MCF 10A (cell line): Measurements from ENCODE around the gene CABLES1. TPM values are rescaled to one million over a fixed set of nuclear protein-coding genes. Genes with fewer than 3 reads are reported as not detected.

ENCODE experiments used
- BruUV-seq: library from RNA; stranded (reverse); fragments of 400-500 nt; replicated peaks from 2 replicates; lab custom pipeline; 2021; lab: Mats Ljungman, UMichigan
- CTCF ChIA-PET: fragments of 300-600 bp; sonication (Branson Sonifier 250); formaldehyde crosslinking; extraction: SDS; loops from one replicate; lab custom pipeline; 2021; ENCODE audit warnings: antibody characterized with exemption, inconsistent platforms; lab: Yijun Ruan, JAX
- POLR2A ChIA-PET: fragments of 300-600, 350-650 bp; sonication (Branson Sonifier 250); formaldehyde crosslinking; extraction: SDS; loops from one replicate; lab custom pipeline; 2020; ENCODE audit warnings: antibody characterized with exemption, inconsistent platforms; lab: Yijun Ruan, JAX
- DNase-seq: peaks from one replicate; pipeline ENCODE4 v3.0.0-alpha.2; 2018; ENCODE audit not compliant: unreplicated experiment
- H3K27ac Mint-ChIP-seq: one replicate; pipeline ENCODE4 v1.8.0; 2022; ENCODE audit warnings: mild to moderate bottlenecking, low read depth, mixed read lengths; ENCODE audit not compliant: unreplicated experiment
- H3K27me3 Mint-ChIP-seq: one replicate; pipeline ENCODE4 v1.8.0; 2022; ENCODE audit warnings: mixed read lengths; ENCODE audit not compliant: insufficient read depth, unreplicated experiment
- H3K36me3 Mint-ChIP-seq: one replicate; pipeline ENCODE4 v1.8.0; 2022; ENCODE audit warnings: mild to moderate bottlenecking, moderate library complexity, mixed read lengths; ENCODE audit not compliant: insufficient read depth, unreplicated experiment
- H3K4me1 Mint-ChIP-seq: one replicate; pipeline ENCODE4 v1.8.0; 2022; ENCODE audit warnings: mixed read lengths; ENCODE audit not compliant: insufficient read depth, unreplicated experiment
- H3K4me3 Mint-ChIP-seq: one replicate; pipeline ENCODE4 v1.8.0; 2022; ENCODE audit warnings: mild to moderate bottlenecking, moderate library complexity, mixed read lengths; ENCODE audit not compliant: unreplicated experiment
- H3K9me3 Mint-ChIP-seq: one replicate; pipeline ENCODE4 v1.8.0; 2022; ENCODE audit warnings: mixed read lengths; ENCODE audit not compliant: unreplicated experiment
- intact Hi-C: fragments of 100-400 bp; cut with micrococcal nuclease; formaldehyde crosslinking; loops from 2 replicates; pipeline ENCODE4 v1.14.1; 2022
- total RNA-seq: library from RNA; stranded (reverse); gene quantifications from 2 replicates; pipeline ENCODE4 v1.2.3, GENCODE V29; 2022
- TF ChIP-seq, protein P1 (sequence below): fragments of 200-600 bp; IDR thresholded peaks from one replicate; pipeline ENCODE4 v1.8.0; 2022; ENCODE audit warnings: antibody characterized with exemption, mild to moderate bottlenecking; ENCODE audit not compliant: unreplicated experiment

CABLES1 gene
- total RNA-seq, 1 experiment from 2014 or later = 3.2 TPM

DNA sequence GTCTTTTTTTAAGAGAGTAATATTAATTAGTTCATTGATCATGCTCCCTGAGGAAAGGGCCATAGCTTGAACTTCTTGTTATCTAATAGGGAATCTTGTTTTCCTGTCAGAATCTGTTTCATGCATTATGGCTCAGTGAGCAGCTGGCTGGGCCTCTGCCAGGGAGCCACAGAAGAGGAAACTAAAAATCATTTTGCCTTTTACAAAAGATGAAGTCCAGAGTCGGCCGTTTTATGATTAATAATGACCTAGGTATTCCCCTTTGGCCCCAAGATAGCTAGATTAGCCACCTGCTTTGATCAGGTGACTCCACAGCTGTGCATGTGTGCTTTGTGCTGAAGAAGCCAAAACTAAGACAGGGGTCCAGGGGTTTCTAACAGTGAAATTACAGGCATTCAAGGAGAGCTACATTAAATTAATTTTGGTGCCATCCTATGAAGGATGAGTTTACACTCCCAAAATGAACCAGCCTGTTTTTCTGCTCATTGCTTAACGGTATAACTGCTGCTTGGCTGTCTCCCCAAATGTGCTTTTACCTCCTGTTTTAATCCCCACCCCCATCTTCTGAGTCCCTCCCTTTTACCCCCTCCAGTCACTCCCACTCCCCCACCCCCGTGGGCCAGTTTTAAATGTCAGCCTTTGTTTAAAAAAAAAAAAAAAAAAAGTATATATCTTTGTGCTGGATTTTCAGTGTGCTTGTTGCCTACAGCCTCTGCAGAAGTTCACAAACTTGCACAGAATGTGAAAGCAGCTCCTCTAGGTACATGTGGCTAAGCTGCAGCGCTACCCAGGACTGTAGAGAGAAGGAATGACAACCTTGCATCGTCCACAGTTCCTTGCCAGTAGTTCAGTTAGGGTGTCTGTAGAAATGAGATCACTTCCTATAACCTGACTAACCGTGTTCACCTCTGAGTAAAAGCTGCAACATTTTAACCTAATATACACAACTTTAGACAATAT, 93.1 kb downstream of the CABLES1 start:
- peaks cover 10% of the 10 kb centered on the region for H3K4me1 Mint-ChIP-seq
- CTCF ChIA-PET = interaction anchor here (0.6 to 0.9 kb wide), 3 partner anchors 9 to 290 kb away, joined by 4 to 7 read pairs (median 4); no protein-coding TSS in a partner anchor
- no peak overlapping the region for H3K4me3 Mint-ChIP-seq
- TF ChIP-seq, protein P1, sequence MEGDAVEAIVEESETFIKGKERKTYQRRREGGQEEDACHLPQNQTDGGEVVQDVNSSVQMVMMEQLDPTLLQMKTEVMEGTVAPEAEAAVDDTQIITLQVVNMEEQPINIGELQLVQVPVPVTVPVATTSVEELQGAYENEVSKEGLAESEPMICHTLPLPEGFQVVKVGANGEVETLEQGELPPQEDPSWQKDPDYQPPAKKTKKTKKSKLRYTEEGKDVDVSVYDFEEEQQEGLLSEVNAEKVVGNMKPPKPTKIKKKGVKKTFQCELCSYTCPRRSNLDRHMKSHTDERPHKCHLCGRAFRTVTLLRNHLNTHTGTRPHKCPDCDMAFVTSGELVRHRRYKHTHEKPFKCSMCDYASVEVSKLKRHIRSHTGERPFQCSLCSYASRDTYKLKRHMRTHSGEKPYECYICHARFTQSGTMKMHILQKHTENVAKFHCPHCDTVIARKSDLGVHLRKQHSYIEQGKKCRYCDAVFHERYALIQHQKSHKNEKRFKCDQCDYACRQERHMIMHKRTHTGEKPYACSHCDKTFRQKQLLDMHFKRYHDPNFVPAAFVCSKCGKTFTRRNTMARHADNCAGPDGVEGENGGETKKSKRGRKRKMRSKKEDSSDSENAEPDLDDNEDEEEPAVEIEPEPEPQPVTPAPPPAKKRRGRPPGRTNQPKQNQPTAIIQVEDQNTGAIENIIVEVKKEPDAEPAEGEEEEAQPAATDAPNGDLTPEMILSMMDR = no peak
- H3K9me3 Mint-ChIP-seq = no peaks in the 10 kb centered on the region
- peaks cover 11% of the 10 kb centered on the region for H3K36me3 Mint-ChIP-seq
- no peak overlapping the region for H3K27ac Mint-ChIP-seq
- no peak for DNase-seq
- intact Hi-C loops = no loop called here
- H3K27me3 Mint-ChIP-seq = no peaks in the 10 kb centered on the region
- POLR2A ChIA-PET = interaction anchor here (1.2 kb wide), 1 partner anchor 94 kb away, joined by 3 read pairs; no protein-coding TSS in a partner anchor
- no TSS peak for BruUV-seq

DNA sequence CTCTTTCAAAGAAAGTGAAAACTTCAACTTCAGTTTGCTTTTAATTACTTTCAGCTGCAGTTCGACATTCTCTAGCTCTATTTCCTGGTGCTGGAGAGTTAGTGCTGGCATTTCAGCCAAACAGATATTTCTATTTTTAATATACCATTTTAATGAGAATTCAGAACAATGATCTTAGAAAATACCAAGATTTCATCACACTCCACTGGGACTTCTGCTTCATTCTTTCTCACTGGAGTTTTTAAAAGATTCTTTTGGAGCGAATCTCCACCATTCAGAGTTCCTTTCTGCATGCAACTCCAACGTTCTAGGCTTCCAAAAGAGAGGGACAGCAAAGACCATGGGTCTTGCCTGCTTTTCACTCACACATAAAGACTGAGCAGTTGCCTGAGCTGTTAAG, 94.2 kb downstream of the CABLES1 start:
- no peaks in the 10 kb centered on the region for H3K27me3 Mint-ChIP-seq
- ChIA-PET POLR2A (interaction anchor here (1.2 kb wide), 1 partner anchor 95 kb away, joined by 3 read pairs; no protein-coding TSS in a partner anchor), CTCF (interaction anchor here (0.8 kb wide), 1 partner anchor 8 kb away, joined by 3 read pairs; no protein-coding TSS in a partner anchor)
- no peaks in the 10 kb centered on the region for H3K9me3 Mint-ChIP-seq
- DNase-seq = no peak
- peaks cover 10% of the 10 kb centered on the region for H3K4me1 Mint-ChIP-seq
- no peak overlapping the region for H3K27ac Mint-ChIP-seq
- intact Hi-C loops = no loop called here
- H3K36me3 Mint-ChIP-seq = peaks cover 15% of the 10 kb centered on the region
- TF ChIP-seq, protein P1 = no peak
- H3K4me3 Mint-ChIP-seq = no peak overlapping the region
- BruUV-seq = no TSS peak

GRCh38 chr18:23230686-23231085, 95.4 kb downstream of the CABLES1 start:
- ChIA-PET CTCF (no interaction called here), POLR2A (no interaction called here)
- no peak for DNase-seq
- no peaks in the 10 kb centered on the region for H3K9me3 Mint-ChIP-seq
- peaks cover 10% of the 10 kb centered on the region for H3K4me1 Mint-ChIP-seq
- intact Hi-C loops = no loop called here
- no peak overlapping the region for H3K4me3 Mint-ChIP-seq
- H3K27me3 Mint-ChIP-seq = no peaks in the 10 kb centered on the region
- BruUV-seq = no TSS peak
- peaks cover 17% of the 10 kb centered on the region for H3K36me3 Mint-ChIP-seq
- TF ChIP-seq, protein P1 = no peak
- no peak overlapping the region for H3K27ac Mint-ChIP-seq

DNA sequence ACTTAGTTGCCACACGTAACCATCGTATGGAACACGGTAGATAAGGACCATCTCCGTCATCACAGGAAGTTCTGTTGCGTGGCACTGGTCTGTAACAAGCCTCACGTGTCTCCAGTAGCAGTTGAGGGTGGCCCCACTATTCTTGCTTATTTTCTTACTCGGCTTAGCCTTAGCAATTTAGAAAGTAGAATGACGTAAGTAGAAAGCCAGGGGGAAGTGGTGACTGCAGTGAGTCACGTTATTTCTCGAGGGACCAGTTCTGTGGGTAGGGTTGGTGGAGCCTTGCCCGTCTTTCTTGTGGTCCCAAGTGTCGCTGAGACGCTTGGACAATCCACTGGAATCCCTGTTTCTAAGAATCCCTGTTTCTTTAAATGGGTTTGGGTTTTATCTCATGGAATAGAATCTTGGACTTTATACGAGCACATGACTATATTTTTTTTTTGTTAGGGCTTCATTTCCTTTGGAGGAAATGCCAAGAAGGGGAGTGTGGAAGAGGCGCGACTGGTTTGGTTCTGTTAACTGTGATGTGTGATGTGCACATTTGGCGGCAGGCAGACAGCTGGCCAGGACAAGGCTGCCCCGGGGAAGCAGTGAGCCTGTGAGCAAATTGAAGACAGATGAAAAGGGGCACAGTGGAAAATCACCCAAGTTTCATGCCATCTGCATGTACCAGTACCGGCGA, 96.2 kb downstream of the CABLES1 start:
- Mint-ChIP-seq H3K27me3 (no peaks in the 10 kb centered on the region), H3K27ac (no peak overlapping the region), H3K4me1 (peaks cover 10% of the 10 kb centered on the region), H3K4me3 (no peak overlapping the region), H3K36me3 (peaks cover 17% of the 10 kb centered on the region), H3K9me3 (no peaks in the 10 kb centered on the region)
- no TSS peak for BruUV-seq
- peak; percentile 67 for DNase-seq
- TF ChIP-seq, protein P1 = no peak
- intact Hi-C loops = no loop called here
- ChIA-PET POLR2A (no interaction called here), CTCF (no interaction called here)
